Loucy (cell line): ENCODE results near the gene FEV.

Experiments
- CTCF ChIP-seq: fragments of 200-600 bp; sonication (generic); conservative IDR thresholded peaks from 2 replicates; pipeline ENCODE4 v1.5.1; 2014; ENCODE audit warnings: mild to moderate bottlenecking, antibody characterized with exemption, low read length
- EZH2phosphoT487 ChIP-seq: fragments of 200-600 bp; IDR thresholded peaks from 2 replicates; pipeline ENCODE4 v1.6.1; 2018; ENCODE audit warnings: antibody characterized with exemption, mild to moderate bottlenecking, moderate library complexity, borderline replicate concordance

GRCh38 chr2:218995972-218996711 is 11.2 kb upstream of the FEV start:
- peak; percentile 76 for TF ChIP-seq CTCF
- TF ChIP-seq EZH2phosphoT487, result no peak
